NCI-H187 (cell line): ENCODE measurements around the gene ANAPC1.
A peak's percentile ranks its signal among the peaks of the same experiment; 100 is the strongest.
"Not testable (repeated sequence)": the region's sequence is repeated elsewhere in the genome, so short reads cannot be mapped to it uniquely, and the experiment has no call there.

Experiments used
- DNase-seq, 2 experiments: peaks; one replicate each; lab custom pipeline; 2025; lab: John Stamatoyannopoulos, UW

ANAPC1 gene

GRCh38 chr2:111883661-111884591 is at the start of gene ANAPC1:
Gene ANAPC1, minus strand, starts transcription at chr2:111884193. Its CDS starts 3,368 bp downstream, at chr2:111880825.
- DNase-seq: peak; percentile 74 to 77

GRCh38 chr2:111932841-111933291 is 48.9 kb upstream of the ANAPC1 start:
- DNase-seq: no peak

GRCh38 chr2:111930875-111931274 is 46.9 kb upstream of the ANAPC1 start:
- DNase-seq: no peak

- DNase-seq: no peak
These were observed 46.4 kb upstream of the ANAPC1 start for GRCh38 chr2:111930409-111930808.

GRCh38 chr2:111927723-111928122 is 43.7 kb upstream of the ANAPC1 start:
- DNase-seq: no peak

GRCh38 chr2:111924617-111925107 is 40.7 kb upstream of the ANAPC1 start:
- DNase-seq: no peak

GRCh38 chr2:111923276-111923804 is 39.3 kb upstream of the ANAPC1 start:
- no peak for DNase-seq

- no peak for DNase-seq
These were observed 36.0 kb upstream of the ANAPC1 start for GRCh38 chr2:111919794-111920608.

GRCh38 chr2:111919365-111919764 is 35.4 kb upstream of the ANAPC1 start:
- DNase-seq: no peak

- no peak for DNase-seq
These were observed 34.4 kb upstream of the ANAPC1 start for GRCh38 chr2:111918383-111918806.

- DNase-seq: no peak
These were observed 33.1 kb upstream of the ANAPC1 start for GRCh38 chr2:111917106-111917505.

GRCh38 chr2:111912547-111912946 is 28.6 kb upstream of the ANAPC1 start:
- no peak for DNase-seq

- not testable (repeated sequence) for DNase-seq
These were observed 27.4 kb upstream of the ANAPC1 start for GRCh38 chr2:111911295-111911977.

GRCh38 chr2:111910609-111911277 is 26.8 kb upstream of the ANAPC1 start:
- no peak for DNase-seq

GRCh38 chr2:111909997-111910396 is 26.0 kb upstream of the ANAPC1 start:
- DNase-seq: not testable (repeated sequence)

- DNase-seq: no peak
These were observed 25.1 kb upstream of the ANAPC1 start for GRCh38 chr2:111909079-111909478.

- no peak for DNase-seq
These were observed 24.6 kb upstream of the ANAPC1 start for GRCh38 chr2:111908578-111908977.

GRCh38 chr2:111905990-111906735 is 22.2 kb upstream of the ANAPC1 start:
- DNase-seq: no peak

- DNase-seq: not testable (repeated sequence)
These were observed 21.5 kb upstream of the ANAPC1 start for GRCh38 chr2:111905475-111905869.
